Left renal cortex interstitium (tissue), 4 donors: Measurements from ENCODE around the gene PODXL2. TPM values are rescaled to one million over a fixed set of nuclear protein-coding genes. Genes with fewer than 3 reads are reported as not detected.

Experiments
- DNase-seq, 4 donors: peaks; one replicate each; pipeline ENCODE4 v3.0.0-alpha.2; 2013; ENCODE audit warnings: low read depth in 4 of 4, low spot score in 2 of 4, missing footprints in 1 of 4
- polyA plus RNA-seq, 4 donors: library from polyadenylated mRNA; unstranded; fragments of 120-200 nt; gene quantifications; one replicate each; pipeline ENCODE4 v1.2.1, GENCODE V29; 2013; ENCODE audit not compliant: insufficient read length in 4 of 4

The PODXL2 gene
- polyA plus RNA-seq, 4 donors, result 42.0 to 62.6 (median 54.8) TPM

- no peak for DNase-seq
These were observed 57.5 kb downstream of the PODXL2 start for GRCh38 chr3:127686512-127686894.

DNA sequence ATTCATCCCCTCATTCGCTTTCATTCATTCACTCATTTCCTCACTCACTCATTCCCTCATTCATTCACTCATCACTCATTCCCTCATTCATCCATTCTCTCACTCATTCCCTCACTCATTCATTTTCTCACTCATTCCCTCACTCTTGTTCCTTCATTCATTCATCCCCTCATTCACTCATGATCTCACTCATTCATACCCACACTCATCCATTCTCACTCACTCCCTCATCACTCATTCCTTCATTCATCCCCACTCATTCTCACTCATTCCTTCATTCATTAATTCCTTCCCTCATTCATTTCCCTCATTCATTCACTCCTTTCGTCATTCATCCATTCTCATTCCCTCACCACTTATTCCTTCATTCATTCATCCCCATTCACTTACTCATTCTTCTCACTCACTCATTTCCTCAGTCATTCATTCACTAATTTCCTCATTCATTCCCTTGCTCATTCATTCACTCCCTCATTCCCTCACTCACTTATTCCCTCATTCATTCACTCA, 58.3 kb downstream of the PODXL2 start:
- DNase-seq, result no peak

GRCh38 chr3:127688022-127688415, 59.0 kb downstream of the PODXL2 start:
- DNase-seq, result no peak

- DNase-seq, result no peak
These were observed 59.7 kb downstream of the PODXL2 start for GRCh38 chr3:127688416-127689265.

DNA sequence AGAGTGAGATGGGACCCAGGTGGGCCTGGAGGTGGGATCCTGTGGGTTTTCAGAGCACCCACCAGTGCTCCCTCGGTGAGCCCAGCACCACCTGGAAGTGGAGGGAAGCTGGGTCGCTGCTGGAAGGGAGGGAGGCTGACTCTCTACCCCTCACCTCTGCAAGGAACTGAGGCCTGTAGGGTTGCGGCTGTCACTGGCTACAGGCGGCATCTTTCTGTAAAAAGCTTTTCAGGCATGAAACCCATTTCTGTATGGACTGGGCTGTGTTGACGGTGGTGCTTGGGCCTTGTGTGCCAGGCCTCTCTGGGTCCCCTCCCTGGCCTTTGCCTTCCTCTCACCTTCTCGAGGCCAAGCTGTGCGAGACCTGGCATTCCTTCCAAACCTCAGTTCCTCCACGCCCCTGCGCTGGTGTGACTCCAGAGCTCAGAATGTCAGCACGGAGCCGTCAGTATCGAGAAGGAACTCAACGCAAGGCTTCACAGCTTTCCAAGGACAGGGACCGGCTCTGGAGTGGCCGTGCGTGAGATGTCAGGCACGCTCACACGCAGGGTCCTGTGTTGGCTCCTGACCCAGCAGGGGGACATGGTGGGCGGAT, 60.4 kb downstream of the PODXL2 start:
- DNase-seq, result no peak

- no peak for DNase-seq
These were observed 61.1 kb downstream of the PODXL2 start for GRCh38 chr3:127690106-127690505.

DNA sequence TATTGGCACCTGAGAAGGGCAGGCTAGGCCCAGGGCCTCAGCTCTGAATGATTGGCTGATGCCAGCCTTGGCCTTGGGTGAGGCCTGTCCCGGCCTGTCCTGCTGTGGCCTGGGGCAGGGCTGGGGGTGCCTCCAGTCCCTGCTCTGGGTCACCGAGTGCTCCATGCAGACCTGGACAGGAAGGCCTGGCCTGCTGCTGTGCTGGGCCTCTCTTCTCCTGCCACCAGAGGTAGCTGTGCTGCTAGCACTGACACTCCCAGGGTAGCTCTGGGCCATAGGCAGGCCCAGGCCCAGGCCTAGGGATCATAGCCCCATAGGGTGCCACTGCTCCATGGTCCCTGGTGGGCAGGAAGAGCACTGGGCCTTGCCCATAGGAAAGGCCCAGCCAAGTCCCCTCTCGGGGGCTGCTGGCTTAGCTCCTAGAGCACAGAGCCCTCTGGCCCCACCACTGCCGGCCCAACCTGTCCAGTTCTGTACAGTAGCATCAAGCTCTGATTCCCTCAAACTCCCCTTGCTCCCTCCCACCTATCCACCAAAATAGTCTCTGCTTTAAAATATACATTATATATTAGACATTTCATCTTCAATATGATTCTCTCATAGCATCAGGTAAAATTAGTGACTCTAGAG, 62.0 kb downstream of the PODXL2 start:
- no peak for DNase-seq

DNA sequence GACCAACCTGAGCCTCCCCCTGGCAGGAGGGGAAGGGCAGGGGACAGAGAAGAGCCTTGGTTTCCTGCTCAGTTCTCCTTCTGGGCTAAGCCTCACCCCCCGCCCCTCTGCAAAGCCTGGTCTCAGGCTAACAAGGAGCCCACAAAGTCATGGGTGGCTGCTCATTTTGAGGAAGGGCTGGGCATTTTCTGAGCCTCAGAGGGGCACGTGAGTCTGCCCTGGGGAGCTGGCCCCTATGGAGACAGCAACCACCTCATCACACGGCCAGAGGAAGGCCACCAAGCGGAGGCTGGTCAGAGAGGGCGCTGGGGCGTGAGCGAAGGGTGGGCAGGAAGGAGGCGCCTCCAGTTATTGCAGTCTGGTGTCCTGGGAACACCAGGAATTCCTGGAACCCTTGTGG, 62.5 kb downstream of the PODXL2 start:
- no peak for DNase-seq

DNA sequence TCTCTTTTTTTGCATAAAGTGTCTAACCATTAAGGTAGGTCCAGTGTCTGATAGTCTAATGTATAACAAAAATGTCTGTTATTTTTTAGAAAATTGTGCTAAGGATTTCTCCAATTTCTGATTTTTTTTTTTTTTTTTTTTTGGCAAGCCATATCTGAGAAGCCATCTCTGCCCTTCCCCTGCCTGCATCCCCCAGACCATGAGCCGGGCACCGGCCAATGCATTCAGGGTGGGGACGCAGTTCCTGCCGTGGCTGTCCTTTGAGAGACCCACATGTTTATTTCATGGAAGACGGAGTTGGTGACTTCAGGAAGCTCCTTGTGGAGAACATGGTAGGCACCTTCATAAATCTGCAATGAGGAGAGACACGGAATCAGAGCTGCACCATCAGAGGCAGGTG, 63.0 kb downstream of the PODXL2 start:
- no peak for DNase-seq

DNA sequence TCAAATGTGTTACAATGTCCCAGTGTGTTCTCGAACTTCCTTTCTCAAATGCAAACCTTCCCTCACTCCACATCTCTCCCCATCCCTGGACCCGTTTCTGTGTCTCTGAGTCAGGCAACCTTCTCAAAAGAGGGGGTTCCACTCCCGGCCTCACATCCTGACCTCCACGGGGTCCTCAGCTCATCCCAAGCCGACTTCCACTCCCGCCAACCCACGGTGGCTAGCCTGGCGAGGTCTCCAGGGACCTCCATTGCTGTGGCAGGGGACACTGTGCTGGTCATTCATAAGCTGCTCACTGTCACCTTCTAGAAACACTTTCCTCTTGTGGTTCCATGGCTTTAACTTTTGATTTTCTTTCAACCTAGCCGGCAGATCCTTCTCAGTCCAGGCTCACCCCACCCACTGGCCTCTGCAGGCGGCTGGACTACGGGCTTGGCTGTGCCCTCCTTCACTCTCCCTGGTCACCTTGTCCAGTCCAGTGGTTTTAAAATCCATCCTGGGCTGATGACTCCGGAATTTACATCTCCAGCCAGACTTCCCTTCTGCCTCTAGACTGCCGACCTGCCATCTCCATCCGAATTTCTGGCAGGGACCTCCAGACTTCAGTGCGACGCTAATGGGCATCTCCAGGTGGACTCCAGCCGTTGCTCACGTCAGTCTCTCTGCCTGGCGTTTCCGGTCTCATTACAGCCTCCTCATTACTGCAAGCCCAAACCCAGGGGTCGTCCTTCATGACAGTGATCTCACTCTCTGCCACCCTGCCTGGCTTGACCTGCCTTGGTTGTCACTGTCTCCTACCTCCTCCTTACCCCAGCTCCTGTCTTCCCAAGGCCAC, 63.7 kb downstream of the PODXL2 start:
- no peak for DNase-seq

GRCh38 chr3:127693336-127693843, 64.4 kb downstream of the PODXL2 start:
- DNase-seq, result no peak

DNA sequence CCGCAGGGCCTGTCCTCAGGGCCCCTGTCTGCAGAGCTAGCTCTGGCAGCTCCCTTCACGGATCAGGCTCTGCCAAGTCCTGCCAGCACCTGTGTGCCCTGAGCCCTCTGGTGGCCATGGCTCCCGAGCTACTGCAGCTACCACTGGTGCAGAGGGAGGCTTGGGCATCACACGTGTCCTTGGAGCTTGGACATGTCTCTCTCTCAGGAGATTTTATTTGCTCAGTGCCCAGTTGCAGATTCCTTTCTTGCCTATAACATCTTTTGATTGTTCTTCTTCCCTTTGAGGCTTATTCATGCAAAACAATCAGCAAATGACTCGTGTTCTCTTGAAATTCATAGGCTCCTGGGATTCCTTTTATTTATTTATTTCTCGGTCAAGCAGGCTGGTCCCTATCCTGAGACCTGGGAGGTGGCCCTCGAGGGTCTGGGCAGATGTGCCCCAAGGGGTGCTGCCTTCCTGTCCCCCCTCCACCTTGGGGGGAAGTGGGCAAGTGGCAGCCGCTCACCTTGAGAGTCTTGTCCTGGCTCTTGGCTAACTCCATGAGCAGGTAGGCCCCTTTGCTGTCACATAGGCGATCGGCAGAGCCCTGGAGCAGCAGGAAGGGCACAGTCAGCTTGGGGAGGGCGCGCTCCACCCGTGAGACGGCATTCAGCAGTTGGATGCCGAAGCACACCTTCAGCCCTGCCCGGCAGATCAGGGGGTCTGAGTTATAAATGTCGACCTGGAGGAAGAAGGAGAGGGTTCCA, 65.7 kb downstream of the PODXL2 start:
- no peak for DNase-seq

GRCh38 chr3:127697551-127698240, 68.7 kb downstream of the PODXL2 start:
- DNase-seq, result peak in 1 of 4 donors; percentile 81

- DNase-seq, result no peak
These were observed 69.3 kb downstream of the PODXL2 start for GRCh38 chr3:127698286-127698685.

DNA sequence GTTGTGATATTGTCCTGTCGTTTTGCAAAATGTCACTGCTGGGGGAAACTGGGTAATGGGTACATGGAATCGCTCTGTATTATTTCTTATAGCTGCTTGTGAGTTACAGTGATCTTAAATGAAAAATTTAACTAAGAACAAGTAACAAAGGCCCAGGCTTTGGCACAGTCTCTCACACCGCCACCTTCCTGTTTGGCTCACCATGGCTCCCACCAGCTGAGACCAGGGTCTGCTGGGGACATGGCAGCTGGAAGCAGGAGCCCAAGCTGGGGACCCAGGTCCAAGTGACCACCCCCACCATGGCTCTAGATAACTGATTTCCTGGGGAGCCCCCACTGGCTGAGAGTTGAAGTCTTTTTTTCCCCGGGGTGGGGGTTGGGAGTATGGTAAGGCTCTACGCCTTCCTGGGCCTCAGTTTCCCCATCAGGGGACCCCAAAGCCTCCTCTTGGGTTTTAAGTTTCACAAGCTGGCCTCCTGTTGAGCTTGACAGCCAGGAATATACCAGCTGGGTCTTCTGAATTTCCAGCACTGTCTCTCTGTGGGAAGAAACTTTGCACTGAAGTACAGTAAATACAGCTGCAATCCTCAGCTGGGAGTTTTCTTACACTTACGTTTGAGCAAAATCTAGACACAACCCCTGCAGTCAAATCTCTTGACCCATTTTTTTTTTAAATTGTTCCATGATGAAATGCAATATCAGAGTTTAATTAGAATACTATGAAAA, 69.9 kb downstream of the PODXL2 start:
- no peak for DNase-seq

DNA sequence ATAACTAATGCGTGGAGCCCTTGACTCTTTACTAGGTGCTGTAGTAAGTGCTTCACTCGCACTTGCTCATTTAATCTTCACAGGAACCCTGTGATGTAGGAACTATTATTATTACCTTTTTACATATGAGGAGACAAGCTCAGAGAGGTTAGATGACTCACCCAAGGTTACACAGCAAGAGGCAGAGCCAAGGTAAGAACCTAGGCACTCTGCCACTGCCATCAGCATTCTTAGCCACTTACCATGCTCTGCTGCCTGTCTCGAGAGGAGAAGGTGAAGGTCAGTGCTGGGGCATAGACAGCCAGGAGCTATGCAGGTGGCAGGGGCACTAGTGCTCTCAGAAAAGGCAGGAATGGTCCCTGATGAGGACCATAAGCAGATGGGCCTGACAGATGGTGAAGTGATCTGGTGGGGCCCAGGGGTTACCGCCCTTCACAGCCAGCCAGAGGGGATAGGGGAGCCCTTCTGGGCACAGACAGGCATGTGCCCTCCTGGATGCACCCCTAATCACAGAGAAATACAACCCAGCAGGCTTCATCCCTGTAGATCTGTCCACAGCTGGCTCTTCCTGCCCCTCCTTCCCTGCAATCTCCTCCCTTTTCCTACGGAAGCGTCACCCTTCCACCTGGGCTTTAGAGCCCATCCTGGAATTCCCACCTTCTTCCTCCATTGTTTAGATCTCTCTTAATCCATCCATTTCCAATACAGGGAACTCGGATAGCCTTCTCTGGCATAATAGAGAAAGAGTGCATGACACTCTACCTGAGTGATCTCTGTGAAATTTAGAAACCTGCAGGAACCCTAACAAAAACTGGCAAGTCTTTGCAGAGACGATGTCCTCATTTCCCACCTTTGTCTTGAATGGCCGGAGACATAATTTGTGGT, 70.7 kb downstream of the PODXL2 start:
- no peak for DNase-seq

- no peak for DNase-seq
These were observed 71.4 kb downstream of the PODXL2 start for GRCh38 chr3:127700406-127700805.
